SK-N-SH (cell line): ENCODE results near the gene IBTK. TPM values are rescaled to one million over a fixed set of nuclear protein-coding genes. Genes with fewer than 3 reads are reported as not detected.
A peak's percentile ranks its signal among the peaks of the same experiment; 100 is the strongest.

ENCODE experiments used
- CTCF ChIA-PET: fragments of 300-600, 350-600 bp; formaldehyde crosslinking; extraction: SDS; loops from one replicate; lab custom pipeline; 2021; lab: Yijun Ruan, JAX
- POLR2A ChIA-PET: fragments of 350-600 bp; sonication (Branson Sonifier 250); formaldehyde crosslinking; extraction: SDS; loops from one replicate; lab custom pipeline; 2020; ENCODE audit warnings: antibody characterized with exemption, inconsistent platforms; lab: Yijun Ruan, JAX
- DNase-seq: peaks from one replicate; pipeline ENCODE4 v3.0.0; 2012
- H2AFZ ChIP-seq: fragments of 200-600 bp; sonication (generic); 2 replicates; pipeline ENCODE4 v1.8.1; 2016; ENCODE audit warnings: antibody characterized with exemption, mild to moderate bottlenecking, low read depth
- H3F3A ChIP-seq: fragments of 200-600 bp; sonication (generic); replicated peaks from 2 replicates; pipeline ENCODE3; 2016; ENCODE audit warnings: antibody characterized with exemption, mild to moderate bottlenecking; ENCODE audit not compliant: insufficient read depth
- H3K27ac ChIP-seq, 2 experiments: fragments of 200-500 bp in 1 of 2; fragments of 200-600 bp in 1 of 2; sonication (Bioruptor generic) in 1 of 2; sonication (generic), shearing (Covaris generic) in 1 of 2; 2 replicates each; pipeline versions ENCODE4 v1.5.1 to v1.6.1; 2014 to 2016; ENCODE audit warnings: low read depth in 2 of 2, inconsistent platforms in 1 of 2, low read length in 1 of 2, mild to moderate bottlenecking in 1 of 2, mixed read lengths in 1 of 2
- H3K27me3 ChIP-seq: fragments of 200-600 bp; sonication (generic), shearing (Covaris generic); 2 replicates; pipeline ENCODE4 v1.6.1; 2016; ENCODE audit warnings: mixed run types; ENCODE audit not compliant: insufficient read depth
- H3K36me3 ChIP-seq, 2 experiments: fragments of 200-500 bp in 1 of 2; fragments of 200-600 bp in 1 of 2; sonication (Bioruptor generic) in 1 of 2; sonication (generic) in 1 of 2; replicated peaks in 1 of 2; 2 replicates each; pipeline versions ENCODE3 to v1.5.1; 2014 to 2016; ENCODE audit warnings: low read length in 1 of 2, mild to moderate bottlenecking in 1 of 2; ENCODE audit not compliant: insufficient read depth in 2 of 2, control insufficient read depth in 1 of 2
- H3K4me1 ChIP-seq, 2 experiments: fragments of 200-500 bp in 1 of 2; fragments of 200-600 bp in 1 of 2; sonication (Bioruptor generic) in 1 of 2; sonication (generic), shearing (Covaris generic) in 1 of 2; 2 replicates each; pipeline versions ENCODE4 v1.5.1 to v1.6.1; 2014 to 2016; ENCODE audit warnings: low read depth in 1 of 2, low read length in 1 of 2, mixed run types in 1 of 2; ENCODE audit not compliant: insufficient read depth in 2 of 2, control insufficient read depth in 1 of 2
- H3K4me2 ChIP-seq: fragments of 200-600 bp; sonication (generic), shearing (Covaris generic); 2 replicates; pipeline ENCODE4 v1.6.1; 2017; ENCODE audit warnings: mixed run types
- H3K4me3 ChIP-seq, 2 experiments: fragments of 200-500 bp in 1 of 2; fragments of 200-600 bp in 1 of 2; sonication (Bioruptor generic) in 1 of 2; sonication (generic), shearing (Covaris generic) in 1 of 2; 2 replicates each; pipeline versions ENCODE4 v1.5.1 to v1.8.1; 2014 to 2016; ENCODE audit warnings: low read depth in 2 of 2, inconsistent platforms in 1 of 2, low read length in 1 of 2, mild to moderate bottlenecking in 1 of 2, mixed read lengths in 1 of 2, moderate library complexity in 1 of 2
- H3K79me2 ChIP-seq: fragments of 200-600 bp; sonication (generic); 2 replicates; pipeline ENCODE4 v1.8.1; 2017; ENCODE audit warnings: mild to moderate bottlenecking; ENCODE audit not compliant: insufficient read depth
- H3K9ac ChIP-seq: fragments of 200-600 bp; sonication (generic); 2 replicates; pipeline ENCODE4 v1.6.1; 2017; ENCODE audit warnings: mixed run types
- H3K9me2 ChIP-seq: fragments of 200-600 bp; sonication (generic); 2 replicates; pipeline ENCODE4 v1.6.1; 2017; ENCODE audit warnings: mixed run types
- H3K9me3 ChIP-seq: fragments of 200-600 bp; sonication (generic); 2 replicates; pipeline ENCODE4 v1.6.1; 2017; ENCODE audit warnings: mixed run types, mild to moderate bottlenecking, moderate library complexity
- H4K20me1 ChIP-seq: fragments of 200-600 bp; sonication (generic); 2 replicates; pipeline ENCODE4 v1.6.1; 2017; ENCODE audit warnings: mild to moderate bottlenecking, mixed run types; ENCODE audit not compliant: insufficient read depth
- CHD2 ChIP-seq: fragments of 150-350 bp; IDR thresholded peaks from 2 replicates; pipeline ENCODE4 v1.6.1; 2018; ENCODE audit warnings: low read length; ENCODE audit not compliant: partially characterized antibody
- ELF1 ChIP-seq: IDR thresholded peaks from 2 replicates; pipeline ENCODE4 v1.4.0; 2012
- EP300 ChIP-seq, 2 experiments: IDR thresholded peaks; 2 replicates each; pipeline versions ENCODE4 v1.4.0 to v1.6.1; 2012; ENCODE audit warnings: borderline replicate concordance in 1 of 2, low read depth in 1 of 2, low read length in 1 of 2
- FOSL2 ChIP-seq: IDR thresholded peaks from 2 replicates; pipeline ENCODE4 v1.4.0; 2012; ENCODE audit warnings: low read depth, mild to moderate bottlenecking, moderate library complexity, borderline replicate concordance
- FOXJ3 ChIP-seq: sonication (generic); formaldehyde crosslinking; IDR thresholded peaks from 2 replicates; pipeline ENCODE4 v1.5.1; 2020; ENCODE audit warnings: mild to moderate bottlenecking, missing genetic modification reagents
- FOXM1 ChIP-seq: IDR thresholded peaks from 2 replicates; pipeline ENCODE4 v1.4.0; 2012; ENCODE audit warnings: low read depth, mild to moderate bottlenecking
- GABPA ChIP-seq: IDR thresholded peaks from 2 replicates; pipeline ENCODE4 v1.4.0; 2012; ENCODE audit warnings: low read depth, mild to moderate bottlenecking
- GATA2 ChIP-seq: sonication (generic); formaldehyde crosslinking; IDR thresholded peaks from 2 replicates; pipeline ENCODE4 v1.5.0; 2020; ENCODE audit warnings: mild to moderate bottlenecking, missing genetic modification reagents
- MEF2A ChIP-seq: IDR thresholded peaks from 2 replicates; pipeline ENCODE4 v1.4.0; 2012; ENCODE audit warnings: low read depth, borderline replicate concordance
- NFIC ChIP-seq: IDR thresholded peaks from 2 replicates; pipeline ENCODE4 v1.4.0; 2012; ENCODE audit warnings: borderline replicate concordance
- POLR2AphosphoS5 ChIP-seq: IDR thresholded peaks from 2 replicates; pipeline ENCODE4 v1.6.1; 2012; ENCODE audit warnings: low read depth, low read length
- RAD21 ChIP-seq: IDR thresholded peaks from 2 replicates; pipeline ENCODE4 v1.6.1; 2012; ENCODE audit warnings: mild to moderate bottlenecking, low read length
- RCOR1 ChIP-seq: fragments of 150-350 bp; IDR thresholded peaks from 2 replicates; pipeline ENCODE4 v1.6.1; 2017; ENCODE audit warnings: antibody characterized with exemption, low read length
- TAF1 ChIP-seq: IDR thresholded peaks from 2 replicates; pipeline ENCODE4 v1.6.1; 2012; ENCODE audit warnings: low read depth, mild to moderate bottlenecking, low read length, moderate library complexity, borderline replicate concordance
- TCF12 ChIP-seq: IDR thresholded peaks from 2 replicates; pipeline ENCODE4 v1.4.0; 2012
- YY1 ChIP-seq: IDR thresholded peaks from 2 replicates; pipeline ENCODE4 v1.4.0; 2012; ENCODE audit warnings: low read depth, mild to moderate bottlenecking
- WGBS: methylation state at CpG from one replicate; pipeline ENCODE4 v1.1.6; 2017; ENCODE audit warnings: low lambda C conversion rate; 5-methylcytosine and 5-hydroxymethylcytosine counted together
- polyA plus RNA-seq, 3 experiments: library from polyadenylated mRNA; depleted of rRNA; stranded (reverse); fragments of >200 nt; gene quantifications; 2 replicates each; pipeline ENCODE4 v1.2.3, GENCODE V29; 2012
- TF ChIP-seq, protein P1 (sequence below): IDR thresholded peaks from 2 replicates; pipeline ENCODE4 v1.4.0; 2012; ENCODE audit warnings: low read depth, borderline replicate concordance
- TF ChIP-seq, protein P2 (sequence below): fragments of 150-350 bp; IDR thresholded peaks from 2 replicates; pipeline ENCODE4 v1.6.1; 2017; ENCODE audit warnings: antibody characterized with exemption, low read length, low read depth, borderline replicate concordance
- TF ChIP-seq, protein P3 (sequence below): fragments of 150-350 bp; IDR thresholded peaks from 2 replicates; pipeline ENCODE4 v1.6.1; 2016; ENCODE audit warnings: mild to moderate bottlenecking, low read depth, low read length
- TF ChIP-seq, protein P4 (sequence below): IDR thresholded peaks from 2 replicates; pipeline ENCODE4; 2012
- TF ChIP-seq, protein P5 (sequence below): IDR thresholded peaks from 2 replicates; pipeline ENCODE4 v1.4.0; 2012; ENCODE audit warnings: low read depth

The IBTK gene
- polyA plus RNA-seq, 1 of the 3 experiments (the other 2 are of a cell fraction), result 9.5 TPM

DNA sequence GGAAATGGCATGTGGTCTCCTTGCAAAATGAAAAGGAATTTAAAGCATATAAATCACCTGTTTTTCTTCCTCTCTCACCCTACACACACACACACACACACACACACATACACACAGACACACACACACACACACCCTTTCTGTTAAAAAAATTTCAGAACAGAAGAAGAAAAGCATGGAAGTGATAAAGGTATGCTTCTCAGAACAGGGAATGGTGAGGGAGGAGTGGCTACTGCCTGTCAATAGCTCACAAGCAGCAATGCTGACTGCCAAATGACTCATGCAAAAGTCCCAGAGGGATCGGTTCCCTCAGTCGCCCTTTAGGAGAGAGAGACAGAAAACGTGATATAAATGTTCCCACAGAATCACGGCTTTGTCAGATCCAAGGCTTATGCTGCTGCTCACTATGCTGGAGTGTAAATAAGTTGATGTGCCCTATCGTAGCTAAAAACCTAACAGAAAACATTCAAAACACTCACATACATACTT, 102.6 kb downstream of the IBTK start (continued):
- TF ChIP-seq, protein P1, sequence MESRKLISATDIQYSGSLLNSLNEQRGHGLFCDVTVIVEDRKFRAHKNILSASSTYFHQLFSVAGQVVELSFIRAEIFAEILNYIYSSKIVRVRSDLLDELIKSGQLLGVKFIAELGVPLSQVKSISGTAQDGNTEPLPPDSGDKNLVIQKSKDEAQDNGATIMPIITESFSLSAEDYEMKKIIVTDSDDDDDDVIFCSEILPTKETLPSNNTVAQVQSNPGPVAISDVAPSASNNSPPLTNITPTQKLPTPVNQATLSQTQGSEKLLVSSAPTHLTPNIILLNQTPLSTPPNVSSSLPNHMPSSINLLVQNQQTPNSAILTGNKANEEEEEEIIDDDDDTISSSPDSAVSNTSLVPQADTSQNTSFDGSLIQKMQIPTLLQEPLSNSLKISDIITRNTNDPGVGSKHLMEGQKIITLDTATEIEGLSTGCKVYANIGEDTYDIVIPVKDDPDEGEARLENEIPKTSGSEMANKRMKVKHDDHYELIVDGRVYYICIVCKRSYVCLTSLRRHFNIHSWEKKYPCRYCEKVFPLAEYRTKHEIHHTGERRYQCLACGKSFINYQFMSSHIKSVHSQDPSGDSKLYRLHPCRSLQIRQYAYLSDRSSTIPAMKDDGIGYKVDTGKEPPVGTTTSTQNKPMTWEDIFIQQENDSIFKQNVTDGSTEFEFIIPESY, result no peak
- TF ChIP-seq YY1, result no peak
- TF ChIP-seq NFIC, result peak; percentile 6; the same call in 1 of the 2 replicates
- TF ChIP-seq, all 33 proteins: peak for 6

DNA sequence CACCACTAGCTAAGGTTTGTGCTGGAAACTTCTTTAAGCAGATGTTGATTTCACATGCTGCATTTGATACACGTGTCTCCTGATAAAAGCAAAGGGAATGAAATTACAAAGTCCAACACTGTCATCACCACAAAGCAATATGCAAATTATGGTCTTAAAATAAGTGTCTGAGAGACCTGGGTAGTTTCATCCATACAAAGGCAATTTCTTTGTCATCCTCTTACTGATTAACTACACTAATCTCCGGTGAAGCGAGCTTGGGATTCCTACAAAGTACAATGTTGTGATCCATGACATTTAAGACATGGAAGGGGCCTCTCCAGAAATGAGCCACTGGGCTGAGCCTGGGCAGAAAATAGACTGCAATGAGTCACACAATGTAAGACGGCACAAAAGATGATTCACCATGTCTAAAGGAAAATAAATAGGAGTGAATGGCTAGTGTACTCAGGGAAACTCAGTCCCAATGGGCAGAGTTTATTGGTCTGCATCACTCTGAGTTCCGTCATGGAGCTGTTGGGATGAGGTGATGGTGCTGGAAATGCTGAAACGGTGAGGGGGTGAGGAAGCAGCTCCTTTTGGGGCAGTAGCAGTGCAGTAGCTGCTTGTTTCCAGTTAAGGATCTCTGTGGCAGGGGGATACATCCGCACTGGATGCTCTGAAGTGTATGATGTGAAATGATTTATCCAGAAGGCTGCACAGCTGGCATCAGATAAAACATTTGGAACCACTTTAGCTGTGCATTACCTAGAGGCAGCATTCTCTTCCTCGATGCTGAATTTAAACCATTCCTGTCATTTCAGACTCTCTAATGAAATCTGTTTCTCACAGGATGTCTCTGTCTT, 103.3 kb downstream of the IBTK start:
- H3K4me3 ChIP-seq, result peak overlapping the region; percentile 4 to 37; a peak in 3 of 4 replicates
- 2% methylated on average over 8 of the region's 8 CpGs for WGBS
- peaks cover 16 to 28% of the 10 kb centered on the region in 2 experiments for H3K4me1 ChIP-seq
- peak; percentile 66 for DNase-seq
- peak overlapping the region; percentile 91 to 94 for H3K27ac ChIP-seq
- H3K79me2 ChIP-seq, result no peaks in the 10 kb centered on the region
- no peaks in the 10 kb centered on the region for H3K27me3 ChIP-seq
- H3K9ac ChIP-seq, result peak overlapping the region; percentile 57; the same call in 1 of the 2 replicates
- no peaks in the 10 kb centered on the region for H4K20me1 ChIP-seq
- POLR2A ChIA-PET, result interaction anchor here (1.2 kb wide), 1 partner anchor 10 kb away, joined by 3 read pairs; no protein-coding TSS in a partner anchor
- peaks cover 29% of the 10 kb centered on the region for H3F3A ChIP-seq
- no peaks in the 10 kb centered on the region for H3K9me3 ChIP-seq
- H3K9me2 ChIP-seq, result no peaks in the 10 kb centered on the region
- peaks cover 0 to 6% of the 10 kb centered on the region in 2 experiments for H3K36me3 ChIP-seq
- H2AFZ ChIP-seq, result peak overlapping the region; percentile 25; the same call in 1 of the 2 replicates
- CTCF ChIA-PET, result interaction anchor here (1.1 to 1.7 kb wide), 6 partner anchors 14 to 1539 kb away, joined by 3 to 4 read pairs (median 3); no protein-coding TSS in a partner anchor
- H3K4me2 ChIP-seq, result peak overlapping the region; percentile 73
- TF ChIP-seq FOXM1, result 0 out of 2 replicates have a peak, but pooled peaks have one; percentile 33
- TF ChIP-seq, protein P2, sequence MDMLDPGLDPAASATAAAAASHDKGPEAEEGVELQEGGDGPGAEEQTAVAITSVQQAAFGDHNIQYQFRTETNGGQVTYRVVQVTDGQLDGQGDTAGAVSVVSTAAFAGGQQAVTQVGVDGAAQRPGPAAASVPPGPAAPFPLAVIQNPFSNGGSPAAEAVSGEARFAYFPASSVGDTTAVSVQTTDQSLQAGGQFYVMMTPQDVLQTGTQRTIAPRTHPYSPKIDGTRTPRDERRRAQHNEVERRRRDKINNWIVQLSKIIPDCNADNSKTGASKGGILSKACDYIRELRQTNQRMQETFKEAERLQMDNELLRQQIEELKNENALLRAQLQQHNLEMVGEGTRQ, result no peak
- TF ChIP-seq EP300 (IDR thresholded peaks at IDR 0.05; ENCODE audit: borderline replicate concordance in 1 of 2, low read depth in 1 of 2, low read length in 1 of 2), result peak; percentile 41 to 90; a peak in 2 of 4 replicates
- peak; percentile 29 for TF ChIP-seq RAD21
- peak; percentile 91 for TF ChIP-seq GATA2 (CRISPR knock-in tag)
- TF ChIP-seq, protein P3, sequence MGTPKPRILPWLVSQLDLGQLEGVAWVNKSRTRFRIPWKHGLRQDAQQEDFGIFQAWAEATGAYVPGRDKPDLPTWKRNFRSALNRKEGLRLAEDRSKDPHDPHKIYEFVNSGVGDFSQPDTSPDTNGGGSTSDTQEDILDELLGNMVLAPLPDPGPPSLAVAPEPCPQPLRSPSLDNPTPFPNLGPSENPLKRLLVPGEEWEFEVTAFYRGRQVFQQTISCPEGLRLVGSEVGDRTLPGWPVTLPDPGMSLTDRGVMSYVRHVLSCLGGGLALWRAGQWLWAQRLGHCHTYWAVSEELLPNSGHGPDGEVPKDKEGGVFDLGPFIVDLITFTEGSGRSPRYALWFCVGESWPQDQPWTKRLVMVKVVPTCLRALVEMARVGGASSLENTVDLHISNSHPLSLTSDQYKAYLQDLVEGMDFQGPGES, result no peak
- peak; percentile 70 for TF ChIP-seq TCF12
- TF ChIP-seq ELF1, result no peak
- peak; percentile 20; the same call in 1 of the 2 replicates for TF ChIP-seq NFIC
- TF ChIP-seq RCOR1, result peak; percentile 95
- TF ChIP-seq, protein P4, sequence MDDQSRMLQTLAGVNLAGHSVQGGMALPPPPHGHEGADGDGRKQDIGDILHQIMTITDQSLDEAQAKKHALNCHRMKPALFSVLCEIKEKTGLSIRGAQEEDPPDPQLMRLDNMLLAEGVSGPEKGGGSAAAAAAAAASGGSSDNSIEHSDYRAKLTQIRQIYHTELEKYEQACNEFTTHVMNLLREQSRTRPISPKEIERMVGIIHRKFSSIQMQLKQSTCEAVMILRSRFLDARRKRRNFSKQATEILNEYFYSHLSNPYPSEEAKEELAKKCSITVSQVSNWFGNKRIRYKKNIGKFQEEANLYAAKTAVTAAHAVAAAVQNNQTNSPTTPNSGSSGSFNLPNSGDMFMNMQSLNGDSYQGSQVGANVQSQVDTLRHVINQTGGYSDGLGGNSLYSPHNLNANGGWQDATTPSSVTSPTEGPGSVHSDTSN, result peak; percentile 62
- TF ChIP-seq MEF2A, result peak; percentile 90
- TF ChIP-seq, protein P5, sequence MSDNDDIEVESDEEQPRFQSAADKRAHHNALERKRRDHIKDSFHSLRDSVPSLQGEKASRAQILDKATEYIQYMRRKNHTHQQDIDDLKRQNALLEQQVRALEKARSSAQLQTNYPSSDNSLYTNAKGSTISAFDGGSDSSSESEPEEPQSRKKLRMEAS, result peak; percentile 61
- peak; percentile 69 for TF ChIP-seq FOXJ3 (CRISPR knock-in tag)
- peak; percentile 91 for TF ChIP-seq CHD2
- TF ChIP-seq POLR2AphosphoS5, result peak; percentile 67
- TF ChIP-seq FOSL2, result peak; percentile 99
- no peak for TF ChIP-seq GABPA
- no peak for TF ChIP-seq TAF1
